Measurements from ENCODE around the gene ZIM2.
"Not testable (repeated sequence)": the region's sequence is repeated elsewhere in the genome, so short reads cannot be mapped to it uniquely, and the experiment has no call there.

Gene ZIM2

DNA sequence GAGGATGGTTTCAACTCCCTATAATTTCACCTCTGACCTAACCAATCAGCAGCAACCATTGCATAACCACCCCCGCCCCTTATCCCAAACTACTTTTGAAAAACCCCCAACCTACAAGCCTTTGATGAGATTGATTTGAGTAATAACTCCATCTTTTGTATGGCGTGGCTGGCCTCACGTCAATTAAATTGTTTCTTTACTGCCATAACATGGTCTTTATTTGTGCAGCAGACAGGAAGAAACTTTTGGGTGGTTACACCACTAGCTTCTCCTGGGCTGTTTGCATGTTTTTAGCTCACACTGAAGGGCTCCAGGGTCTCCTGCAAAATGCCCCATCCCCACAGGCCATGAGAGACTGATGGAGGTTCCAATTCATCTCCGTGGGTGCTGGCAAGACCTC is 34.0 kb upstream of the ZIM2 start:
- TF ChIP-seq CTCF (conservative IDR thresholded peaks at IDR 0.05) = no peak
- H3K27ac ChIP-seq = no peak overlapping the region

DNA sequence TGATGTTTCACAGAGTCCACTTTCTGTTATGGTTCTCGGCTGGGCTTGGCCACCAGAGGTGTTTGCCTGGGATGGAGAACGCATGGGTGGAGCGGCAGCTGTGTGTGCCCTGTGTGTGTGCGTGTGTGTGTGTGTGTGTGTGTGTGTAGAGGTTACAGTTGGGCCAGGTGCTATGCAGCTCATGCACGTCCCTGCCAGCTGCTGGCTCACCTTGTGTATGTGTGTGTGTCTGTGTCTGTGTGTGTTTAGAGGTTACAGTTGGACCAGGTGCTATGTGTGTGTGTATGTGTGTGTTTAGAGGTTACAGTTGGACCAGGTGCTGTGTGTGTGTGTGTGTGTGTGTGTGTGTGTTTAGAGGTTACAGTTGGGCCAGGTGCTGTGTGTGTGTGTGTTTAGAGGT is 33.0 kb upstream of the ZIM2 start:
- H3K27ac ChIP-seq = no peak overlapping the region

GRCh38 chr19:56869886-56870285 is 29.4 kb upstream of the ZIM2 start:
- TF ChIP-seq CTCF (conservative IDR thresholded peaks at IDR 0.05) = no peak
- H3K27ac ChIP-seq = no peak overlapping the region

More for the DNA sequence above, 33.0 kb upstream of the ZIM2 start:
- no peak for TF ChIP-seq CTCF (conservative IDR thresholded peaks at IDR 0.05)

- no peak for TF ChIP-seq CTCF (conservative IDR thresholded peaks at IDR 0.05)
- no peak overlapping the region for H3K27ac ChIP-seq
These were observed 27.9 kb upstream of the ZIM2 start for GRCh38 chr19:56868446-56868845.

GRCh38 chr19:56866538-56866937 is 26.0 kb upstream of the ZIM2 start:
- no peak for TF ChIP-seq CTCF (conservative IDR thresholded peaks at IDR 0.05)
- H3K27ac ChIP-seq = no peak overlapping the region

DNA sequence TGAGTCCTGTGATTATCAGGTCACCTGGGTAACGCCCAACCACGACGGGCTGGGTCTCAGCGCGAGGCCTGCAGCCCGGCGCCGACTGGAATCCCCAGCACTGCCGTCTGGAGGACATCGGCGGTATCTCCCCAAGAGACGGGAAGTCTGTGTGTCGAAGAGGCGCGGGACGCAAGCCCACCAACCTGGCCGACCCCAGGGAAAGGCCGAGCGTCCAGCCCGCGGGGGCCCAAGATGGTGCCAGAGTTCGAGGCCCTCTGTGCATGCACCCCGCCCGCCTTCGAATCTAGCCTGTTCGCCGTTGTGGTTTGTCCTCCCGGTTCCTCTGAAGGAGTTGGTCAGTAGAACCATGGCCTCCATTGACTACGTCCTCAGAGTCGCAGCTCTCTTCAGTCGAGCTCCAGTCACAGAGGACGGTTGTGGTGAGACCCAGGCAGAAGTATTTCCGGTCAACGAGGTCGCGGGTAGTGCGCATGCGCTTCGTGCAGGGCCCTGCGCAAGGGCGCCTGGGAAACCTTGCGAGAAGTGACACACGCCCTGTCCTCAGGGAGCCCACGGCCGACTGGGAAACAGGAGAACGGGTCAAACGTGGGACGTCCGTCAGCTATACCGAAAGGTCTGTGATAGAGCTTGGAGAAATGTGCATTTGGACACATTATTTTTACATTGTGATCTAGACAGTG is 24.1 kb upstream of the ZIM2 start:
- TF ChIP-seq CTCF (conservative IDR thresholded peaks at IDR 0.05) = no peak
- no peak overlapping the region for H3K27ac ChIP-seq

GRCh38 chr19:56862741-56863140 is 22.2 kb upstream of the ZIM2 start:
- no peak overlapping the region for H3K27ac ChIP-seq
- no peak for TF ChIP-seq CTCF (conservative IDR thresholded peaks at IDR 0.05)

DNA sequence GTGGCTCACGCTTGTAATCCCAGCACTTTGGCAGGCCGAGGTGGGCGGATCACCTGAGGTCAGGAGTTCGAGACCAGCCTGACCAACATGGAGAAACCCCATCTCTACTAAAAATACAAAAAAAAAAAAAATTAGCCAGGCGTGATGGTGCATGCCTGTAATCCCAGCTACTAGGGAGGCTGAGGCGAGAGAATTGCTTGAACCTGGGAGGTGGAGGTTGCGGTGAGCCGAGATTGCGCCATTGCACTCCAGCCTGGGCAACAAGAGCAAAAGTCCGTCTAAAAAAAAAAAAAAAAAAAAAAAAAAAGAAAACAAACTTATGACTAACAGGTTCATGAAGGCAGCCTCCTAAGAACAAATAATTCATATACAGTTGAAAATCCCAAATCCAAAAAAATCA is 19.9 kb upstream of the ZIM2 start:
- H3K27ac ChIP-seq = not testable (repeated sequence)
